H54 (cell line): ENCODE measurements around the gene HDAC9.

Source experiments
- DNase-seq: peaks from one replicate; pipeline ENCODE4 v3.0.0; 2011; ENCODE audit warnings: low spot score, mixed read lengths; ENCODE audit not compliant: insufficient read length
- FAIRE-seq: peaks from 3 replicates; lab custom pipeline; 2011; peaks lifted over from hg19 to GRCh38; lab: Jason Lieb, UNC
- POLR2A ChIP-seq: IDR thresholded peaks from 2 replicates; pipeline ENCODE4 v1.6.1; 2011; ENCODE audit warnings: low read depth, mild to moderate bottlenecking, low read length

HDAC9 gene

GRCh38 chr7:18760631-18761445, 265.3 kb downstream of the HDAC9 start:
- FAIRE-seq = peak; percentile 71
- no peak for TF ChIP-seq POLR2A

GRCh38 chr7:18762189-18762588, 266.6 kb downstream of the HDAC9 start:
- no peak for DNase-seq
- FAIRE-seq = peak; percentile 98
- TF ChIP-seq POLR2A = no peak

More at GRCh38 chr7:18760631-18761445, 265.3 kb downstream of the HDAC9 start:
- DNase-seq = no peak

- TF ChIP-seq POLR2A = no peak
- DNase-seq (no peak), FAIRE-seq (peak; percentile 98)
These were observed 272.7 kb downstream of the HDAC9 start for GRCh38 chr7:18768256-18768655.

- FAIRE-seq = peak; percentile 97
- DNase-seq = peak; percentile 23
- no peak for TF ChIP-seq POLR2A
These were observed 274.7 kb downstream of the HDAC9 start for GRCh38 chr7:18770154-18770811.

- no peak for TF ChIP-seq POLR2A
- FAIRE-seq = peak; percentile 30
- DNase-seq = no peak
These were observed 275.3 kb downstream of the HDAC9 start for GRCh38 chr7:18770822-18771221.

- DNase-seq (no peak), FAIRE-seq (no peak)
- no peak for TF ChIP-seq POLR2A
These were observed 276.5 kb downstream of the HDAC9 start for GRCh38 chr7:18771834-18772566.

GRCh38 chr7:18772567-18772965, 277.0 kb downstream of the HDAC9 start:
- FAIRE-seq (no peak), DNase-seq (no peak)
- TF ChIP-seq POLR2A = no peak

- no peak for TF ChIP-seq POLR2A
- DNase-seq = no peak
- FAIRE-seq = no peak
These were observed 281.8 kb downstream of the HDAC9 start for GRCh38 chr7:18777314-18777713.

GRCh38 chr7:18778594-18778993, 283.0 kb downstream of the HDAC9 start:
- no peak for TF ChIP-seq POLR2A
- DNase-seq (no peak), FAIRE-seq (no peak)

- no peak for TF ChIP-seq POLR2A
- FAIRE-seq = no peak
- DNase-seq = no peak
These were observed 284.7 kb downstream of the HDAC9 start for GRCh38 chr7:18780266-18780665.

- FAIRE-seq = no peak
These were observed 285.4 kb downstream of the HDAC9 start for GRCh38 chr7:18780938-18781337.

GRCh38 chr7:18786196-18786727, 290.7 kb downstream of the HDAC9 start:
- no peak for FAIRE-seq
- no peak for DNase-seq
- no peak for TF ChIP-seq POLR2A

More at GRCh38 chr7:18780938-18781337, 285.4 kb downstream of the HDAC9 start:
- TF ChIP-seq POLR2A = no peak
- no peak for DNase-seq

GRCh38 chr7:18786796-18787195, 291.2 kb downstream of the HDAC9 start:
- no peak for FAIRE-seq
- no peak for DNase-seq
- TF ChIP-seq POLR2A = no peak

- DNase-seq (no peak), FAIRE-seq (no peak)
- TF ChIP-seq POLR2A = no peak
These were observed 292.5 kb downstream of the HDAC9 start for GRCh38 chr7:18788026-18788425.
